8988T (cell line): ENCODE data around the gene GATB.

Experiments used
- DNase-seq: peaks from one replicate; pipeline ENCODE4 v3.0.0; 2011

Gene GATB

DNA sequence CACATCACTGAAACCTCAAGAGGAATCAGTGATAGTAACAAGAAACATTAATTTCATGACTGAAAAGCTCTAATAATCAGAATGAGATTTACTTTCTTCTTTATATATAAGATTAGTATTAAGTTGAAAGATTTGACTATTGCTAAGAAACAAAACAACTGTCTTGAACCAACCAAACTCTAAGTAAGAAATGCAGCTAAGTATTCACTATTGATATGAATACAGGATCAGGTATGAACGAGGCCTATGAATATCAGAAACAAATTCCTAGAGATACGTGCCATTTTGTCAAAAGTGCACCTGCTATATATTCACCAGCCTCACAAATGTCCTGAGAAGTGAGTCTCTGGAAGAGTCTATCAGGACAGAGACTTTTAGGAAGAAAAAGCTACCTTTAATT, 32.1 kb downstream of the GATB start:
- no peak for DNase-seq

DNA sequence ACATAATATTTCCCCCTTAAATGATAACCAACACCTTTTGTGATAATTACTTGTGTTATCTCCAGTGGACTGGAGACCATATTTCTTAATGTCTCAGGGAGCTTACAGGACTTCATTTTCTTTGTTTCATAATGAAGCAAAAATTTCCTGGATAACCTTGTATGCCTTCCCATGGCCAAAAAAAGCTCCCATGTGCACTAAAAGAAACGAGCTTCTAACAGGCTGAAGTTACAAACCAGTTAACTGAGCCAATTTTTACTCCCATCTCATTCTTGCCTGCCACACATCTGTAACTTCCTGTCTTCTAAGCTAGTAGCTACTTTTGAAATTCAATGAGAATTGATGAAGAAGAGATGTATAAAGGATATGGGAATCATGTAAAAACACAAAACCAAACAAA, 32.8 kb downstream of the GATB start:
- DNase-seq, result no peak

DNA sequence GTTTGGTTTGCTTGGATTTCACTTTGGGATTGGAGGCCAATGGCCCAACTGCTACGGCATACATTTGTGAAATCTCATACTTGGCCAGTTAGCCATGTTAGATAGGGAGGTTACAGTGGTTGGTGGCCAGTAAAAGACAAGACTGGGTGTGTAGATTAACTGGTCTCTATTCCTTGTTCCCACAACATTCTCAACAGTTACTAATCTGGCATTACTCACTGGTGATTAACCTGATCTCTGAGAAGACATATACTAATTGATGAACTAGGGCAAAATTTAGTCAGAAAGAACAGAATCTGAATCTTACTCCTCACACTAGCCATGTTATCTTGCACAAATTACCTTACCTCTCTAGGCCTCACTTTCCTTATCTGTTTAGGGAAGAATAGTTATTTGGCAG, 33.4 kb downstream of the GATB start:
- no peak for DNase-seq

DNA sequence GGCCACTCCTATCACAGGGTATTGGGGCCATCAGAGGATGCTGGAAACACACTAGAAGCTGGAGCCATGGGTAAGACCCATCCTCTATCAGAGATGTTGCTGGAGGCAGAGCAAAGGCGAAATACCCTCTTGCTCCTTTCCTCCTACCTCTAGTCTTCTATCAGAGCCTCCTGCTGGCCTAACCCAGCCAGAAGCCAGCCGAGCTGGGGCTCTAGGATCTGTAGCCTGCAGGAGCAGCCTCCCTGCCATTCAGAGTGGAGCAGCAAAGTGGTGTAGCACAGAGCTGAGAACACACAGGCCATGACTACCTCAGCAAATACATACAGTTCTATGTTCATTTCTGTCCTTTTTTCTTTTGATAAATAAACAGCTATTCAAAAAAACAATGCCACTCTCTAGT, 35.7 kb downstream of the GATB start:
- no peak for DNase-seq

DNA sequence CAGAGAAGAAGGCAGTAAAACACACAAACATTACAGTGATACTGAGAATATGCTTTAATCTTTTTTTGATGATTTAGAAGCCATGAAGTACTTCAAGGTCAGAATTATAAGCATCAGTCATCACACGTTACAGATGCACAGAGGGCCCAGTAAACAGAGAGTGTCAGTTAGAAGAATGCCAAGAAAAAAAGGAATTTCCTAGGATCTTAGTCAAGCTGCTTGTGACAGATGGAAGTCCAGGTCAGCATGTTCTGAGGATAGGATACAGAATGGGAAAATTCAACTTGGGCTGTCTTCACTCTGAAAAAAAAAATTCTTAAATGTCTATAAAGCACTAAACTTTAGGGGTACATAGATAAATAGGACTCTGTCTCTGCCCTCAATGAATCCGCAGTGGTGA, 38.9 kb downstream of the GATB start:
- DNase-seq, result no peak

DNA sequence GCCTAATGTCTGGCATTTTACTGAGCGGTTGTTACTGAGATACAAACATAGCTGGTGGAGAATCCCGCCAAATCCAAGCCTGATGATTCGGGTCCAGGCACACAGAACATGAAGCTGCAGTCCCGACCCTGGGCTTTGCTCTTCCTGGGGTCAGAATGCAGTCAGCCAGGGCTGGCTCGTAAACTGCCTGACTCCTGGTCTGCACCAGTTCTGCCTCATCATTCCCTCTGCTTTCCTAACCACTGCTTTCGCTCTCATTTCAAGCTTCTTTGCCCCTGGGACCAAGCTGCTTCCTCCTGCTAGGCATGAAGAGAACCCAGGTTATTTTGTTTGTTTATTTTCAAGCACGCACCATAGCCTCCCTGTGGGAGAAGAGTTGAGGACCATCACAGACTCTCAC, 39.3 kb downstream of the GATB start:
- no peak for DNase-seq

DNA sequence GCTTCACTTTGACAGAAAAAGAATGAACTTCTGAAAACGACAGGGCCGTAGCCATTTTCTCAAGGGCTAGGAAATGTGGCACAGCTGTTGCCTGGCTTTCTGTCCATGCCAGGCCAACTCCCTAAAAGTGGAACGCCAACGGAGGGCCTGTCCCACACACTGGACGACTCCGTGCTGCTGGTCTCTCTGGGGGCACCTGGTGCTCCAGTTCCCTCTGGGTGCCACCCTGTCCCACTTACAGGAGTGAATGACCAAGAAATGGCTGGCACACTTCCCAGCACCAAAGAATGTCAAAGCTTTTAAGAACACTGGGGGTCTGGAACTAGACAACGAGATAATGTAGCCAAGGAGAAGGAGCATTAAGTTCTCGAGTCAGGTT, 40.9 kb downstream of the GATB start:
- DNase-seq, result no peak

DNA sequence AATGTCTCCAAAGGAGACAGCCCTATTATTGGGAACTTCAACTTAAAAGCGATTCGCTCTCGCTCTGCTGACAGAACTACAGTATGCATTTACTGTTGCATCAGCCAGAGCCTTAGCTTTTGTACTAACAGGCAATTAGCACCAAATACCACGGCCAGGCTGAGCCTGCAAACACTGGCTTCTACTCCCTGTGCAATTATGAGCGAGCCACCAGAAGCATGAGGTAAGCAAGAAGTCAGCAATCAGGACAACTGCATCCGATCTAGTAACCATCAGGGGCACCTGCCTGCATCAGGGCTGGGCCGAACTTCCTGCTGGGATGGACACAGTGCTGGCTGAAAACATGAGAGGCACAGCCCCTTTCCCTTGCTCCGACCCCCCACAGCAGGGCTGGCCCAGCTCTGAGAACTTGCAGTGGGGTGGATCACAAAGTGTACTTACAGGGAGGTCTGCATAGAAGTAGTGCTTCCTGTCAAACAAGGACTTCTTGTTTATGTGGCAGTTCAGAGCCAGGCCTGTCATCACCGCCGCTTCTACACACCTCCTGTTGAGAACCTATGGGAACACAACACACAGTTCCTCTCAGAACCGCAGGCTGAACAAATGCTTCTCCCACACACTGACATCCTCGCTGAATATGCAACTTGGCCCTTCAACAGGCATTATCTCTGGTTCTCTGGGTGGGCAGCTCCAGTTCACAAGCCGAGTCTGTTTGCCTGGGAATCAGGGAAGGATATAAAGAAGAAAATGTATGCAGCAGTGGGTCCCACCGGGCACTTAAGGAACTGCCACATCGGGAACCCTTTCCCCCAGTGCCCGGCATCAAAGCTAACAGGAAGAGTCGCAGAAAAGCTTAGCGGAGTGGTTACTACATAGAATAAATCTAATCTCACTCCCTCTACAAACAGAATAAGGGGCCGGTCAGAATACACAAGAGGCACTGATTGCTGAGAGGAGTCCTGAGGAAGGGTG, 41.5 kb downstream of the GATB start:
- no peak for DNase-seq

DNA sequence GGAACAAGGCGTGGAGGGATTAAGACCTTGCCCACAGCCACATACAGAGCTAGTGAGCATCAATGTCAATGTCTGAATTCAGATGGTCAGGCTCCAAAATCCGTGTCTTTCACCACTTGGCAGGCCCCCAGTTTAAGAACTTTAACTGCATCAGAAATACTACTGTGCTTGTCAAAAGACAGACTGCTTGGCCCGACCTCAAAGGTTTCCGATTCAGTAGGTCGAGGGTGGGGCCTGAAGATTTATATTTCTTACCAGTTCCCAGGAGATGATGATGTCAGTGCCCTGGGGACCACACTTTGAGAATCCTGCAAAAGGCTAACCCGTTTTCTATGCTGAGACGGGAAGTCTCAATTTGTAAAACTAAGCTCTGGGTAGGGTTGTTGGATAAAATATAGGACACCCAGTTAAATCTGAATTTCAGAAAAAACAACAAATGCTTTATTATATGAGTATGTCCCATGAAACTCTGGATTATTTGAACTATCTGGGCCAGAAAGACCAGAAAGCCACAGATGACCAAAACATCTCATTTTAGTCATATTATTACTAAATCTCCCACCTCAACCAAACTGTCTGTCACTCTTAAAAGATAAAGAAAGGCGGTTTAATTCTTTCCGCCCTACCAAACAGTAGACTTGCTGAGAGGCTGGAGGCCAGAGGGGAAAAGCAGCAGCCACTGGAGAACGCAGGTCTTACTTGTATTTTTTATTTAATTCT, 42.7 kb downstream of the GATB start:
- DNase-seq, result no peak

DNA sequence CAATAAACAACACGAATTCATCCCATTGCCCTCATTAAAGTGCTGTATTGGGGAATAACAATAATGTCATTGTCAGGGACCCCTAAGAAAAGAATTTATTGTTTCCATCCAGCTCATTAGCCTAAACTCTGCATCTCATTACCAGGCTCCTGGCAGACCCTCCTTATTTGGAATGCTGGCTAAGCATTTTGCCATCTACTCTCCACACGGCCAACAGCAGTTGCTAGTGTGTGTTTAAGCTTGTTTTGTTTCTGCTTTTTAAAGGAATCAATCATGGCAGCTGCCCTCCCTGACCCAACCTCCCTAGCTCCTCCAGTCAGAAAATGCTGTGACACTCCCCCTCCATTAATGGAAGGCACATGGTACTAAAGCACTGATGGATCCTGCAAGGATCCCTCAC, 43.5 kb downstream of the GATB start:
- DNase-seq, result no peak

DNA sequence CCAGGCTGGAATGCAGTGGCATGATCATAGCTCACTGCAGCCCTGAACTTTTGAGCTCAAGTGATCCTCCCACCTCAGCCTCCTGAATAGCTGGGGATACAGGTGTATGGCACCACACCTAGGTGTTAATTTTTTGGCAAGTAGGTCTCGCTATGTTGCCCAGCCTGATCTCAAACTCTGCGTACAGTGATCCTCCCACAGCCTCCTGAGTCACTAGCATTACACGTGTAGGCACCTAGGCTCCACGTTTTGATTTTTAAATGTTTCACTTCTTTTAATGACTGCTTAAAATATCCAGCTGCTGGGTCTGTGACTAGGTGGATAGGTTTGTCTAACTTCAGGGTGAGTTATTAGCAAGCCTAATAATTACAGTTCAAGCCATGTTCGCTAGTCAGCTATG, 44.5 kb downstream of the GATB start:
- DNase-seq, result no peak

DNA sequence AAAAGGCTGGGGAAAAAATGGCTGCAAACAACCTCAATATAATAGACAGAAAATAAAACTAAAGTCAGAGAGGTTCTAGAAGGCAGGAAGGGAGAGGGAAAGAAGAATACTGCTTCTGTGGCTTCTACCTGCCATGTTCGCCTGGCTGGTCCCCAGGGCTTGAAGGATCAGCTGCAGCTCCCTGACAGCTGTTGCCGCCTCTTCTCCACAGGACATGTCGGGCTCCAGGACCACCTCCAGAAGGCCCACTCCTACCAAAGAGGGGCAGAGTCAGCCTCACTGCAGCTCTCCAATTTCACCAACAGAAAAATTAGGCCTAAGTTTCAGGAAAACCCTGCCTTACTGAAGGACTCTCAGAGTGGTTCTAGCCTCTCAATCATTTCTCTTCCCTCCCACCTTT, 44.9 kb downstream of the GATB start:
- no peak for DNase-seq

DNA sequence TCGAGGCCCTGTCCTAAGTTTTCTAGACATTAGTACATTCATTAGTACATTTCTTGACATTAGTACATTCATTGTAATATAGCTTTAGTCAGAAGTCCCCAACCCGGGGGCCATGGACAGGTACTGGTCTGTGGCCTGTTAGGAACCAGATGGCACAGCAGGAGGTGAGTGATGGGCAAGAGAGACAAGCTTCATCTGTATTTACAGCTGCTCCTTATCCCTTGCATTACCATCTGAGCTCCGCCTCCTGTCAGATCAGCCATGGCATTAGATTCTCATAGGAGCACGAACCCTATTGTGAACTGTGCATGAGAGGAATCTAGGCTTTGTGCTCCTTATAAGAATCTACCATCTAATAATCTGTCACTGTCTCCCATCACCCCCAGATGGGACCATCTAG, 48.0 kb downstream of the GATB start:
- no peak for DNase-seq

DNA sequence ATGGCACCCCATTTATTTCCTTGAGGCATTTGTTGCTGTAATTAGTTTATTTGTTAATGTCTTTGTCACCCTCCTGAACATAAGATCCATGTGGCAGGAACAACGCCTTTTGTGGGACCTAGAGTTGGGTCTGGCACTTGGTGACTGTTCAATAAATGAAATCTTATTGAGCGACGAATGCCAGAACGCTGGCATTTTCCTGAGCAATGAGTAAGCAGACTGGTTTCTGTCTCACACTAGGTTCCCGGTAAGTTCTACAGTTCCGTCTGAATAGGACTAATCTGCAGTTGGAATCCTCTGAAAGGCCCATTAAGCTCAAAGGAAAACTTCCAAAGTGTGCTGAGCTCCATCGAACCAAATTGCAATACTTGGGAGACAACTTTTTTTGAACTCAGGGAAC, 49.2 kb downstream of the GATB start:
- no peak for DNase-seq

DNA sequence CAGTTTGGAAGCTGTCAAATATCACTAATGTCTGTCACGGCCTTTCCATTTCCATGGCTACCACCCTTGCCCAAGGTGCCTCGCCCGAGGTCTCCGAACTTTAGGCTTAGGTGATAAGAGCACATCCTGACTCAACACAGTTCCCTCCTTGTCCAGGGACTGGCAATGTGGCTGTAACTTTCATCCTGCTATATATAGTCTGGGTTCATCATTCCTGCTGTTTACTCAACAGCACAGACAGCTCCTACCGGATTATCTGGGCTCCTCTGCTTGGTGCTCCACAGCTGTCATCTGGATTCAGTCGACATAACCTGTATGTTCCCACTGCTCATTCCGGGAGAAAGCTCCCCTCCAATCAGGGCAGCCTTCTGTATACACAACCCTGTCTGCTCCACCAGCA, 51.2 kb downstream of the GATB start:
- DNase-seq, result no peak

DNA sequence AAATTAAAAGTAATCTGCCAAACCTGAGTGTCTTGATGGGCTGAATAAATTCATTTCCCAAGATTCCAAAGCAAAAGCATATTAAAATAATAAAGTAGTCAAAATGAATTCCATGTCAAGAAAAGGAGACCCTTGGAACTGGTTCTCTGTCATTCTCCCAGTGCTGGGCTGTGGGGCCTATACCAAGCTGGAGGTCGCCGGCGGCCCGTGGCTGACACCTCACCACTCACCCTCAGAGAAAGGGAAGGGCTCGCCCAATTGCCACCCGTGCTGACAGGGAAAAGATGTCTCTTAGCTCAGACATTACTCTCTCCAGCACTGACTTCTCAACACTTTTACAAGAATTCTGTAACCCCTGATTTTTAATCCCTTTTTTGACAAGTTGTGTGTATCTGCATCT, 51.7 kb downstream of the GATB start:
- DNase-seq, result no peak

DNA sequence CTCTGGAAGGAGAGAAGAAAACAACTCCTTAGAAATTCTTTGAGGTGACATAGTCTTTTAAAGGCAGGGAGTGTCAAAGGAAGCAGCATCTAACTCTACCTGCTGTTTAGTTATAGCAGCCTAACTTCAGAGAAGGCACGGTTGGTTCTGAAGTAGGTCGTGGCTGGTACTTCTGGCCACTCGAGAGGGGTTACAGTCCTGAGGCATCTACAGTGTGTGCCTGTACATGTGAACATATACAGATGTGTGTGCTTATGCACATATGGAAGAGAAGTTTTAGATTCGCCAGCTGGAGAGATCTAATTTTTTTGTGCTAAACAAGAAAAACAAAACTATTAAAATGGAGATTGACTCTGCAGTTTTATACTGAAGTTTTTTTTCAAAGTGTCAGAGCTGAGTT, 52.7 kb downstream of the GATB start:
- DNase-seq, result no peak

DNA sequence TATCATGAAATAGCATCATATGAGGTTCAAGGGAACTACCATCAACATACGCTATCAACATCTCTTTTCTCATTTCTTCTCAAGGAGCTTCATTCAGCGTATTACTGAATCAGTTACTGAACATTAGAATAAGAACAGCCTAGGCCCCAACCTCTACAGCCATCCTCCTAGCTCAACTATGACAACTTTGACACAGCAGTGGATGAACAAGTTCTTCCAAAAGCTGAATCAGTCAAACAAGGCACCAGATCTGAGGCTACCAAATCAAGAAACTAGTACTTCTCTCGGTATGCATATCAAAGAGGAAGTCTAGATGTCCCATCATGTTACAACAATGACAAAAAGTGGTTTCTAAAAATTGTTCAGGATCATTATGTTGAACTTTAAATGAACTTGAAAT, 57.4 kb downstream of the GATB start:
- DNase-seq, result no peak

DNA sequence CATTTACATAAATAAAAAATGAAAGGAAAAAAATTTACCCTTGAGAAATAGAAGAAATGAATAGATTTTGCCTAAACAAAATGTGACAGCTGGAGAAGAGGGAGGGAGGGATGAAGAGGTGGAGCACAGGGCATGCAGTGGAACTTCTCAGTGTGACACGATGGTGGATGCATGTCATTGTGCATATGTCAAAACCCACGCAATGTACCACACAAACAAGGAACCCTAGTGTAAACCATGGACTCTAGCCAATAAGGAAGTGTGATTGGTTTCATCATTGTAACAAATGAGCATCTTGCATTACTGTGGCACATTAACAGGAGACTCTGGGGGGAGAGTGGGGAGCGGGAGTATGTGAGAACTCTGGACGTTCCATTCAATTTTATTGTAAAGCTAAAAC, 58.6 kb downstream of the GATB start:
- no peak for DNase-seq

DNA sequence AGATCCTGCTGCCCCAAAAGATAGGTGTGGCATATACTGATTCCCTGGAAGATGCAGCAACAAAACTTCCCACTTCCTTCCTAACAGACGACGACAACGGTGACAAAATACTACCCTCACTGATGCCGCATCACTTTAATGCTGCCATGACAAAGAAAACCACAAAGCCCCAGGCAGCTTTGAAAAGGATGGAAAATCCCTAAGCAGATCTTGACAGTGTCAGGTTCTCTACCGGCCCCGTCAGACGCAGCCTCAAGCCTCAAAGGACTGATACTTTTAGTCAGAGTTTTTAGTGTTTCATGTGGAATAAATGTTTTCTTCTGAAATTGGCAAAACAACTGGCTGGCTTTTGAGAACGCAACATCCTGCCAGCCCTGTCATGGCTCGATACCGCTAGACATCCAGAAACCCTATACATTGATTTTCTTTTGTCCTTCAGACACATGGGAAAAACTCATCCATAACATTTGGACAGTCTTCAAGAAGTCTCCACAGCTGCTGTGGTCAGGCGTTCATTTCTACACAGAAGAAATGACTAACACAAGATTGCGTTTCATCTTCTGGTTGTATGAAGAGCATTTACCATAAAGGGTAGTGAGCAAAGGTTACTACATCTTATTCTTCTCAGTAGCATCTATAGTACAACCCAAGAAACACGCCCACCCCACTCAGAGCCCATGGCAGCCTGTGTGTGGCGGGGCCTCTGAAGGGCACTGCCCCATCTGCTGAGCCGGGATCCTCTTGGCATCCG, 60.1 kb downstream of the GATB start:
- DNase-seq, result no peak

DNA sequence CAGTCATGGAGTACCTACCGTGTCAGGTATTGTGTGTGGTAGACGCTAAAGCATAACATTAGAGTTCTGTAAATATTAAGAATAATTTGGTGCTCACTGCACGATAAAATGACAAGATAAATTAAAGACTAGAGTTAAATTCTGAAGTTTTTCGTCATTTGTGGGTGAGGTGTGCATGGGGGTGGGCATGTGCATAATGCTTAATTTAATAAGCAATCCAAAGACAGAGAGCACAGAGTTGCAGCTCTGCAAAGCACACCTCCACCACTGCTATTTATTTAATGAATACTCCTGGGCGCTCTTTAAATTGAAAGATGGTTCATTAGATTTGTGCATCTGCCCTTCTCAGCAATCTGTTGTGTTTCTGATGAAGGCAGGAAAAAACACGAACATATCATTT, 62.6 kb downstream of the GATB start:
- no peak for DNase-seq

DNA sequence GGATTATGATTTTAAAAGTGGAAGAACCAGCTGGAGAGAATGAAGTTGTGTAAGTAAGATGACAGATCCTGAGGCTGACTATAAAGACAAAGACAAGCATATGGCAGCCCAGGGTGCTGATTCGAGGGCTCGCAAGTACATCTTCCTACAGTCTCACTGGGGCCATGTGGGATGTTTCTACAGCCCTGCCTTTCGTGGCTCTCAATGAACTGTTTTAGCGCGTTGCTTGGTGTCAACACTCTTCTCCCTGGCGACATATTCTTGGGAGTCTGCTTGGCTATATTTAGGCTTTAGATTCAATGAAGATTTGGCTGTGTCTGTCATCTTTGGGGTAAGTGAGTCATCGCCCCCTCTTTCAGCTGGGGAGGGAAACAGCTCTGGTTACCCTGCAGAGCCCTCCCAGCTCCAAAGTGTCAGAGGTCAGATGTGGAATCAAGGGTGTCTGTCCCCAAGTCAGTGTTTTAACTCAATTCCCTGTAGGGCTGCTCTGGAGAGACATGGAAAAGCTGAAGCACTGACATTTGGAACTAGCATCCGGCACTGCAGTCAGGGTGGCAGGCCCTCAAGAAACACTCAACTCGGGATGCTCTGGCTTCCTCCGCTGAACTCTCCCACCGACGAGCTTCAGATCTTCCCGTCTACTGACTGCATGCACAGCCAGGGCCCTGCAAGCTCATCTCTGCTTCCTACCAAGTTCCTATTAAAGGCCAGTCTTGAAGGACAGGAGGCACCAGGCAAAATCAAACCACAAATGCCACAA, 65.7 kb downstream of the GATB start:
- DNase-seq, result no peak
